Prostate gland (tissue), 2 donors: ENCODE data around the gene TMEM30A. TPM values are rescaled to one million over a fixed set of nuclear protein-coding genes. Genes with fewer than 3 reads are reported as not detected.

ENCODE experiments used
- DNase-seq: peaks from one replicate; pipeline ENCODE4 v3.0.0-alpha.2; 2019; ENCODE audit warnings: low spot score
- H3K27ac ChIP-seq, 2 donors: fragments of 200-600 bp; sonication (generic); 2 replicates each; pipeline ENCODE4 v1.5.1; 2017 to 2019
- H3K27me3 ChIP-seq: fragments of 200-600 bp; sonication (generic); replicated peaks from 2 replicates; pipeline ENCODE4 v1.5.1; 2019; ENCODE audit not compliant: insufficient read depth
- H3K36me3 ChIP-seq, 2 donors: fragments of 200-600 bp; sonication (generic); 1 replicate in 1 of 2; 2 replicates in 1 of 2; pipeline versions ENCODE4 v1.5.1 to v1.8.1; 2017 to 2019
- H3K4me1 ChIP-seq: fragments of 200-600 bp; sonication (generic); replicated peaks from 2 replicates; pipeline ENCODE4 v1.5.1; 2019
- H3K4me3 ChIP-seq, 2 donors: fragments of 200-600 bp; sonication (generic); 2 replicates each; pipeline ENCODE4 v1.5.1; 2017 to 2019
- H3K9me3 ChIP-seq: fragments of 200-600 bp; sonication (generic); 2 replicates; pipeline ENCODE4 v1.5.1; 2017
- POLR2A ChIP-seq: fragments of 450-650 bp; IDR thresholded peaks from one replicate; pipeline ENCODE4 v1.6.1; 2016; ENCODE audit warnings: antibody characterized with exemption, mild to moderate bottlenecking
- POLR2AphosphoS5 ChIP-seq: sonication (generic); formaldehyde crosslinking; IDR thresholded peaks from one replicate; pipeline ENCODE4 v1.6.1; 2017; ENCODE audit warnings: antibody characterized with exemption
- WGBS: methylation state at CpG from one replicate; pipeline ENCODE4 v1.1.5; 2018; 5-methylcytosine and 5-hydroxymethylcytosine counted together
- intact Hi-C: fragments of 100-400 bp; cut with DNase I; formaldehyde crosslinking; loops from one replicate; pipeline ENCODE4 v1.14.2; 2022
- total RNA-seq, 2 donors: library from RNA; depleted of rRNA; stranded (reverse); fragments of >200 nt; gene quantifications; one replicate each; pipeline ENCODE4 v1.1.0, GENCODE V29; 2016
- TF ChIP-seq, protein P1 (sequence below), 4 experiments: fragments of 200-600 bp in 2 of 4; fragments of 450-650 bp in 2 of 4; sonication (generic) in 2 of 4; IDR thresholded peaks; 1 replicate in 3 of 4; 2 replicates in 1 of 4; pipeline ENCODE4 v1.5.1; 2016 to 2019; ENCODE audit warnings: antibody characterized with exemption in 4 of 4, mild to moderate bottlenecking in 2 of 4, moderate library complexity in 2 of 4

The TMEM30A gene
- total RNA-seq, 2 donors from 2014 or later = 60.5 to 82.3 TPM

DNA sequence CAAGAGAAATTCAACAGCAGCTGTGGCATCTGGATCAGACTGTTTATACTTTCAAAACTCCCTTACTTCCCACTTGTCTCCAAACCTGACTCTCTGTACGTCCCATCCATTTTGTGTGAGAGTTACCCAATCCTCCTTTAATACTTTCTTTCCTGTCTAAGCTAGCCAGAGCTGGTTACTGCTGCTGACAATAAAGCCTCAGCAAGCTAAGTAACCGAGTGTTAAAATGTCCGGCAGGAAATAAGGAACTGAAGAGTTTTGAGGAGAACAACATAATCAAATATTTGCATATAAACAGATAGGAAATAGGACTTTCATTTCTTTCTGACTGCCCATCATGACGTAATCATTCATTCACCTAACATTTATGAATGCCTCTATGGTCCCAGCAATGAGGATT is 11.6 kb downstream of the TMEM30A start:
- intact Hi-C loops = no loop called here
- TF ChIP-seq, protein P1, sequence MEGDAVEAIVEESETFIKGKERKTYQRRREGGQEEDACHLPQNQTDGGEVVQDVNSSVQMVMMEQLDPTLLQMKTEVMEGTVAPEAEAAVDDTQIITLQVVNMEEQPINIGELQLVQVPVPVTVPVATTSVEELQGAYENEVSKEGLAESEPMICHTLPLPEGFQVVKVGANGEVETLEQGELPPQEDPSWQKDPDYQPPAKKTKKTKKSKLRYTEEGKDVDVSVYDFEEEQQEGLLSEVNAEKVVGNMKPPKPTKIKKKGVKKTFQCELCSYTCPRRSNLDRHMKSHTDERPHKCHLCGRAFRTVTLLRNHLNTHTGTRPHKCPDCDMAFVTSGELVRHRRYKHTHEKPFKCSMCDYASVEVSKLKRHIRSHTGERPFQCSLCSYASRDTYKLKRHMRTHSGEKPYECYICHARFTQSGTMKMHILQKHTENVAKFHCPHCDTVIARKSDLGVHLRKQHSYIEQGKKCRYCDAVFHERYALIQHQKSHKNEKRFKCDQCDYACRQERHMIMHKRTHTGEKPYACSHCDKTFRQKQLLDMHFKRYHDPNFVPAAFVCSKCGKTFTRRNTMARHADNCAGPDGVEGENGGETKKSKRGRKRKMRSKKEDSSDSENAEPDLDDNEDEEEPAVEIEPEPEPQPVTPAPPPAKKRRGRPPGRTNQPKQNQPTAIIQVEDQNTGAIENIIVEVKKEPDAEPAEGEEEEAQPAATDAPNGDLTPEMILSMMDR (IDR thresholded peaks at IDR 0.05) = no peak
- no peak for TF ChIP-seq POLR2AphosphoS5
- no peak for TF ChIP-seq POLR2A

DNA sequence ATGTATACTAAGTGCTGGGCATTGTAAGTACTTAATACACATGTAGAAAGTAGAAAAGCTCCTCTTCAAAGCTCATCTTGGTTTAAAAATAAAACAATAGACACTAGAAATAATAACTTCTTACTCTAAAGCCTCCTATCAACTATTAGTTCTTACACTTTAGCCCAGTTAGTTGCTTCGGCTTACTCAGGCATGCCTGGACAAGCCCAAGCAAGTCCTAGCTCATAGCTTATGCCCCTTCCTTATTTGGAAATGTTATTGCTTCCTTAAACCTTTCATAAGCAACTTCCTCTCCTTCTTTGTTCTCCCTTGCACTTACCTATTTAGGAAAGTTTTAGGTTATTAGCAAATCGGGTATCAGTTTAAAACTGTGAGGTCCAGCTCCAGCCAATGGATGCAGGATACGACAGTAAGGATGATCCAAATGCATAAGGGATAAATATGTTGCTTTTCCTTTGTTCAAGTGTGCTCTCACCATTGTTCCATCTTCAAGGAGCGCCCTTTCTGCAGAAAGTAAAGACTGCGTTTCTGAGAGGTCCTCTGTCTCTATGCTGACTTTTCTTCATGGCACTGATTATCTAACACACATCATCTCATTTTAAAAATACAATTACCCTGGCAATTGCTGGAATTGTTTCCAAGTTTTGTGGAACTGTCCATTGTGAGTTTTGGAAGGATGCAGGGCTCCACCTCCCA is 12.3 kb downstream of the TMEM30A start:
- Histone ChIP-seq H3K9me3 (no peaks in the 10 kb centered on the region), H3K4me3 (no peak overlapping the region), H3K4me1 (no peaks in the 10 kb centered on the region), H3K36me3 (no peaks in the 10 kb centered on the region), H3K27ac (no peak overlapping the region), H3K27me3 (no peaks in the 10 kb centered on the region)
- WGBS = 88% methylated on average over 5 of the region's 5 CpGs
- intact Hi-C loops = no loop called here
- DNase-seq = no peak
- no peak for TF ChIP-seq POLR2A
- TF ChIP-seq, protein P1 (IDR thresholded peaks at IDR 0.05) = no peak
- TF ChIP-seq POLR2AphosphoS5 = no peak

More for the DNA sequence above, 11.6 kb downstream of the TMEM30A start:
- Histone ChIP-seq H3K36me3 (no peaks in the 10 kb centered on the region), H3K4me3 (no peak overlapping the region), H3K4me1 (no peaks in the 10 kb centered on the region), H3K27me3 (no peaks in the 10 kb centered on the region), H3K27ac (no peak overlapping the region), H3K9me3 (no peaks in the 10 kb centered on the region)
- 94% methylated on average over 4 of the region's 4 CpGs for whole genome bisulfite sequencing
- DNase-seq = no peak

DNA sequence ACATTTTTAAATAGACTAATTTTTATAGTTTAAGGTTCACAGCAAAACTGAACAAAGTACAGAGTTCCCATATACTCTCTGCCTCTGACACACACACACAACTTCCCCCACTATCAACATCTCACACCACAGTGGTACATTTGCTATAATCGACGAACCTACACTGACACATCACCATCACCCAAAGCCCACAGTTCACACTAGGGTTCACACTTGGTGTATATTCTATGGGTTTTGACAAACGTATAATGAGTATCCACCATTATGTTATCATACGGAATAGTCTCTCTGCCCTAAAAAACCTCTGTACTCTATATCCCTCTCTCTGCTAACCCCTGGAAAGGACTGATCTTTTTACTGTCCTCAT is 15.6 kb downstream of the TMEM30A start:
- Histone ChIP-seq H3K4me1 (no peaks in the 10 kb centered on the region), H3K27me3 (no peaks in the 10 kb centered on the region), H3K9me3 (no peaks in the 10 kb centered on the region), H3K4me3 (no peak overlapping the region), H3K27ac (no peak overlapping the region), H3K36me3 (no peaks in the 10 kb centered on the region)
- intact Hi-C loops = loop anchor here (5.0 kb wide), 1 partner anchor 258 kb away; no protein-coding TSS in a partner anchor
- WGBS = 92% methylated on average over 4 of the region's 4 CpGs
- TF ChIP-seq, protein P1 (IDR thresholded peaks at IDR 0.05) = no peak
- TF ChIP-seq POLR2A = no peak
- TF ChIP-seq POLR2AphosphoS5 = no peak
- DNase-seq = no peak

DNA sequence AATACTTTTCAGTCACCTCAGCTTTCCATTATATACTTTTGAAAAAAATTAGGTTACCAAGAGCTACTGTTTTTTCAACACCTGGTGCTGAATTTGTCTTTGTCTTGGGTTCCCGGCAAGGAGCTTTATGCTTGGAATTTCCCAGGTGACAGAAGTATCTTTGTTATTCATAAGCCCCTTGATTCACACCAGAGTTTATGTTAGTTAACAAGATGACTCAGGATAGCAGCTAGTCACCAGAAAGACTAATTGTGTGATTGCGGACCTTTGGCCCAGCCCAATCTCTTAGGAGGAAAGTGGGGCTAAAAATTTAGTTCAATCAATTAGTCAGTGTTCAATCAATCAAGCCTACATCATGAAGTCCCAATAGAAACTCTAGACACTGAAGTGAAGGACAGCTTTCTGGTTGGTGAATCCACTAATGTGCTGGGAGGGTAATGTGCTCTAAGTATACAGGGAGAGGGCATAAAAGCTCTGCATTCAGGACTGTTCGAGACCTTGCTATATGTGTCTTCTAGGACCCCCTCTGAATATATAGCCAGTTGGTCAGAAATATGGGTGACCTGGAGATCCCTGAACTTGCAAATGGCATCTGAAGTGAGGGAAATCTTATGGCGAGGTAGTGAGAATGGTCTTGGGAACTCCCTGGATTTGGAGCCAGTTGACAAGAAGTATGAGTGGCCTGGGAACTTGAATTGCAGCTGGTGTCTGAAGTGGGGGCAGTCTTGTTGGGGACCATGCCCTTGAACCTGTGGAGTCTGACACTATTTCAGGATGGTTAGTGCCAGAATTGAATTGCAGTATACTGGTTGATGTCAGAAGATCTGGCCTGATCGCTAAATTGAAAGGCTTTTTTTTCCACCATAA is 16.2 kb downstream of the TMEM30A start:
- Histone ChIP-seq H3K4me1 (no peaks in the 10 kb centered on the region), H3K27ac (no peak overlapping the region), H3K36me3 (no peaks in the 10 kb centered on the region), H3K9me3 (no peaks in the 10 kb centered on the region), H3K4me3 (no peak overlapping the region), H3K27me3 (no peaks in the 10 kb centered on the region)
- TF ChIP-seq, protein P1 (IDR thresholded peaks at IDR 0.05) = no peak
- TF ChIP-seq POLR2A (no peak), POLR2AphosphoS5 (no peak)
- 76% methylated on average over 5 of the region's 5 CpGs for WGBS
- intact Hi-C loops = loop anchor here (5.0 kb wide), 1 partner anchor 259 kb away; no protein-coding TSS in a partner anchor
- no peak for DNase-seq
